Vagina (tissue), 2 donors: ENCODE measurements around the gene SH2D6. TPM values are rescaled to one million over a fixed set of nuclear protein-coding genes. Genes with fewer than 3 reads are reported as not detected.
"Not testable (repeated sequence)": the region's sequence is repeated elsewhere in the genome, so short reads cannot be mapped to it uniquely, and the experiment has no call there.

Experiments
- DNase-seq, 2 donors: peaks; one replicate each; pipeline ENCODE4 v3.0.0-alpha.2; 2017; ENCODE audit errors: extremely low spot score in 2 of 2
- H3K27ac ChIP-seq: fragments of 200-600 bp; sonication (generic); one replicate; pipeline ENCODE4 v1.5.1; 2019
- H3K27me3 ChIP-seq: fragments of 200-600 bp; sonication (generic); one replicate; pipeline ENCODE4 v1.5.1; 2019
- H3K36me3 ChIP-seq, 2 donors: fragments of 200-600 bp; sonication (generic); one replicate each; pipeline ENCODE4 v1.5.1; 2017 to 2019
- H3K4me1 ChIP-seq: fragments of 200-600 bp; sonication (generic); one replicate; pipeline ENCODE4 v1.5.1; 2019
- H3K4me3 ChIP-seq, 2 donors: fragments of 200-600 bp; sonication (generic); 1 replicate in 1 of 2; 2 replicates in 1 of 2; pipeline ENCODE4 v1.5.1; 2016 to 2019
- H3K9me3 ChIP-seq: fragments of 200-600 bp; sonication (generic); one replicate; pipeline ENCODE4 v1.5.1; 2019
- CTCF ChIP-seq, 3 experiments: fragments of 450-650 bp in 2 of 3; fragments of 200-600 bp in 1 of 3; sonication (generic) in 1 of 3; IDR thresholded peaks; one replicate each; pipeline ENCODE4 v1.5.1; 2017 to 2019; ENCODE audit warnings: antibody characterized with exemption in 3 of 3, mild to moderate bottlenecking in 2 of 3, moderate library complexity in 2 of 3
- POLR2A ChIP-seq, 2 donors: fragments of 450-650 bp; IDR thresholded peaks; one replicate each; pipeline ENCODE4 v1.6.1; 2017; ENCODE audit warnings: antibody characterized with exemption in 2 of 2, mild to moderate bottlenecking in 2 of 2, moderate library complexity in 2 of 2
- POLR2AphosphoS5 ChIP-seq, 2 donors: sonication (generic); formaldehyde crosslinking; IDR thresholded peaks; one replicate each; pipeline ENCODE4 v1.9.0; 2017; ENCODE audit warnings: antibody characterized with exemption in 2 of 2, mild to moderate bottlenecking in 2 of 2, low read depth in 1 of 2; ENCODE audit not compliant: insufficient read depth in 1 of 2
- intact Hi-C: fragments of 100-400 bp; cut with DNase I; formaldehyde crosslinking; loops from one replicate; pipeline ENCODE4 v1.15.1; 2023
- small RNA-seq: library from RNA; depleted of rRNA; stranded (forward); fragments of <200 nt; gene quantifications from one replicate; pipeline ENCODE3, GENCODE V24; 2016
- total RNA-seq: library from RNA; depleted of rRNA; stranded (reverse); fragments of >200 nt; gene quantifications from one replicate; pipeline ENCODE4 v1.2.3, GENCODE V29; 2016

Gene SH2D6
- total RNA-seq, 1 donor from 2014 or later, result not detected

GRCh38 chr2:85481818-85482777, 63.6 kb downstream of the SH2D6 start:
- intact Hi-C loops, result no loop called here
- DNase-seq, result no peak

GRCh38 chr2:85484615-85485014, 66.1 kb downstream of the SH2D6 start:
- H3K27me3 ChIP-seq, H3K4me1 ChIP-seq, H3K27ac ChIP-seq, DNase-seq, H3K4me3 ChIP-seq, H3K9me3 ChIP-seq, H3K36me3 ChIP-seq, intact Hi-C loops: not testable (repeated sequence)

More at GRCh38 chr2:85481818-85482777, 63.6 kb downstream of the SH2D6 start:
- no peak overlapping the region for H3K27ac ChIP-seq
- H3K27me3 ChIP-seq, result no peaks in the 10 kb centered on the region
- no peaks in the 10 kb centered on the region for H3K36me3 ChIP-seq
- TF ChIP-seq POLR2A (IDR thresholded peaks at IDR 0.05), result no peak
- TF ChIP-seq CTCF (IDR thresholded peaks at IDR 0.05), result no peak
- no peak for TF ChIP-seq POLR2AphosphoS5 (IDR thresholded peaks at IDR 0.05; ENCODE audit: insufficient read depth in 1 of 2, low read depth in 1 of 2)
- no peaks in the 10 kb centered on the region for H3K9me3 ChIP-seq
- no peak overlapping the region for H3K4me3 ChIP-seq
- H3K4me1 ChIP-seq, result no peaks in the 10 kb centered on the region

- Histone ChIP-seq H3K4me3 (no peak overlapping the region), H3K36me3 (no peaks in the 10 kb centered on the region), H3K27me3 (no peaks in the 10 kb centered on the region), H3K27ac (no peak overlapping the region), H3K9me3 (no peaks in the 10 kb centered on the region), H3K4me1 (no peaks in the 10 kb centered on the region)
- intact Hi-C loops, result no loop called here
- no peak for TF ChIP-seq POLR2A (IDR thresholded peaks at IDR 0.05)
- TF ChIP-seq POLR2AphosphoS5 (IDR thresholded peaks at IDR 0.05; ENCODE audit: insufficient read depth in 1 of 2, low read depth in 1 of 2), result no peak
- no peak for TF ChIP-seq CTCF (IDR thresholded peaks at IDR 0.05)
- no peak for DNase-seq
These were observed 67.3 kb downstream of the SH2D6 start for GRCh38 chr2:85485815-85486214.

Small RNA genes lying within 50 kb of the gene (small RNA-seq; reads per million reads assigned to genes)
- not detected for gene AC062037.2
- gene RF00019, result not detected
- gene RN7SL251P, result not detected

Other genes starting within 250 kb of the SH2D6 start
- 96.0 TPM for gene TGOLN2, start 90.7 kb upstream of the SH2D6 start, total RNA-seq
- 62.1 TPM for gene RETSAT, start 64.2 kb upstream of the SH2D6 start, total RNA-seq
- gene ELMOD3, start 63.9 kb upstream of the SH2D6 start, total RNA-seq, result 44.7 TPM
- gene CAPG, start 8.3 kb upstream of the SH2D6 start, total RNA-seq, result 165 TPM
- gene MAT2A, start 120.5 kb downstream of the SH2D6 start, total RNA-seq, result 177 TPM
- gene GGCX, start 142.8 kb downstream of the SH2D6 start, total RNA-seq, result 18.2 TPM
- gene VAMP8, start 158.9 kb downstream of the SH2D6 start, total RNA-seq, result 46.2 TPM
- 42.5 TPM for gene VAMP5, start 165.7 kb downstream of the SH2D6 start, total RNA-seq
- gene RNF181, start 177.0 kb downstream of the SH2D6 start, total RNA-seq, result 107 TPM
- 22.6 TPM for gene TMEM150A, start 184.0 kb downstream of the SH2D6 start, total RNA-seq
- 12.0 TPM for gene C2orf68, start 193.4 kb downstream of the SH2D6 start, total RNA-seq
- 94.8 TPM for gene USP39, start 197.5 kb downstream of the SH2D6 start, total RNA-seq
- gene SFTPB, start 249.5 kb downstream of the SH2D6 start, total RNA-seq, result not detected